ENCODE results near the gene SLC6A7. TPM values are rescaled to one million over a fixed set of nuclear protein-coding genes. Genes with fewer than 3 reads are reported as not detected.

Gene SLC6A7
- total RNA-seq, 6 donors from 2014 or later: 0.44 TPM; not detected in 5

- TF ChIP-seq CTCF (IDR thresholded peaks at IDR 0.05): no peak
- H3K27ac ChIP-seq: no peak overlapping the region
- ATAC-seq (ENCODE audit: low FRiP score in 2 of 2) (no peak), DNase-seq (no peak)
- WGBS, 2 donors: 50 to 64% methylated on average over 1 of the region's 1 CpG
- no peaks in the 10 kb centered on the region for H3K27me3 ChIP-seq
- no peaks in the 10 kb centered on the region for H3K4me1 ChIP-seq
- no peaks in the 10 kb centered on the region for H3K36me3 ChIP-seq
- H3K9me3 ChIP-seq: no peaks in the 10 kb centered on the region
- H3K4me3 ChIP-seq: no peak overlapping the region
Measured at GRCh38 chr5:150175076-150175475, 14.8 kb upstream of the SLC6A7 start.

GRCh38 chr5:150175536-150175935, 14.3 kb upstream of the SLC6A7 start:
- Histone ChIP-seq H3K27ac (no peak overlapping the region), H3K36me3 (no peaks in the 10 kb centered on the region), H3K4me1 (peaks cover 0 to 4% (median 2%) of the 10 kb centered on the region in 4 donors), H3K27me3 (no peaks in the 10 kb centered on the region), H3K4me3 (no peak overlapping the region), H3K9me3 (no peaks in the 10 kb centered on the region)
- TF ChIP-seq POLR2A (IDR thresholded peaks at IDR 0.05) (no peak), CTCF (IDR thresholded peaks at IDR 0.05) (peak in 3 of 6 experiments; percentile 5 to 30 (median 23))
- 77% methylated on average over 4 to 5 of the region's 5 CpGs for WGBS, 2 donors
- DNase-seq (no peak), ATAC-seq (ENCODE audit: low FRiP score in 2 of 2) (no peak)

- Histone ChIP-seq H3K36me3 (no peaks in the 10 kb centered on the region), H3K27ac (no peak overlapping the region), H3K9me3 (no peaks in the 10 kb centered on the region), H3K4me3 (no peak overlapping the region), H3K4me1 (peaks cover 0 to 4% (median 3%) of the 10 kb centered on the region in 4 donors), H3K27me3 (no peaks in the 10 kb centered on the region)
- WGBS, 2 donors: 56 to 71% methylated on average over 7 to 8 of the region's 8 CpGs
- TF ChIP-seq POLR2AphosphoS5 (IDR thresholded peaks at IDR 0.05): no peak
- DNase-seq (no peak), ATAC-seq (ENCODE audit: low FRiP score in 2 of 2) (no peak)
Measured at GRCh38 chr5:150176745-150177477, 13.0 kb upstream of the SLC6A7 start.

- ATAC-seq (ENCODE audit: low FRiP score in 2 of 2) (no peak), DNase-seq (no peak)
- 69 to 81% methylated on average over 4 of the region's 4 CpGs for WGBS, 2 donors
- no peak overlapping the region for H3K4me3 ChIP-seq
- H3K9me3 ChIP-seq: no peaks in the 10 kb centered on the region
- H3K27me3 ChIP-seq: no peaks in the 10 kb centered on the region
- TF ChIP-seq EP300 (IDR thresholded peaks at IDR 0.05) (no peak), CTCF (IDR thresholded peaks at IDR 0.05) (no peak), POLR2AphosphoS5 (IDR thresholded peaks at IDR 0.05) (no peak), POLR2A (IDR thresholded peaks at IDR 0.05) (no peak)
- no peak overlapping the region for H3K27ac ChIP-seq
- no peaks in the 10 kb centered on the region for H3K36me3 ChIP-seq
- H3K4me1 ChIP-seq: peaks cover 0 to 4% (median 3%) of the 10 kb centered on the region in 4 donors
Measured at GRCh38 chr5:150177721-150178120, 12.1 kb upstream of the SLC6A7 start.

- peaks cover 0 to 4% (median 3%) of the 10 kb centered on the region in 4 donors for H3K4me1 ChIP-seq
- H3K27ac ChIP-seq: no peak overlapping the region
- H3K27me3 ChIP-seq: no peaks in the 10 kb centered on the region
- ATAC-seq (ENCODE audit: low FRiP score in 2 of 2) (no peak), DNase-seq (no peak)
- 55 to 60% methylated on average over 4 of the region's 4 CpGs for WGBS, 2 donors
- no peaks in the 10 kb centered on the region for H3K36me3 ChIP-seq
- no peaks in the 10 kb centered on the region for H3K9me3 ChIP-seq
- no peak overlapping the region for H3K4me3 ChIP-seq
- TF ChIP-seq POLR2A (IDR thresholded peaks at IDR 0.05): no peak
- TF ChIP-seq POLR2AphosphoS5 (IDR thresholded peaks at IDR 0.05): no peak
- TF ChIP-seq EP300 (IDR thresholded peaks at IDR 0.05): no peak
- no peak for TF ChIP-seq CTCF (IDR thresholded peaks at IDR 0.05)
Measured at GRCh38 chr5:150178262-150178661, 11.6 kb upstream of the SLC6A7 start.

All from upper lobe of left lung (tissue), 6 donors.